ENCODE results near the gene NTM. TPM values are rescaled to one million over a fixed set of nuclear protein-coding genes. Genes with fewer than 3 reads are reported as not detected.

NTM gene
- total RNA-seq, 1 donor from 2014 or later, result 82.7 TPM

DNA sequence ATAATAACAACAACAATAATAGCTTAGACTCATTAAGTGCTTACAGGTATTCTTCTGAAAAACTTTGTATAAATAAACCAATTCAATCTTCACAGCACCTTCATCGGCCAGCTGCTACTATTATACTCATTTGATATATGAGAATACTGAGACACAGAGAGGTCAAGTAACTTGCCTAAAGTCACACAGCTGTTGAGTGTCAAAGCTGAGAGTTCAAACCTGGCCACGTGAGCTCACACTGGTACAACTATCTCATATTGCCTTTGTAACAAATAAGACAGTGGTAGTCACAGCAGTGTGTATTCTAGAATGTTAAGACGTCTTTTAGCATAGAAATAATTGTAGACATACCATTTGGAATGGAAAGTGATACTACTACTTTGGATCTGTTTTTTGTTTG, 268.5 kb downstream of the NTM start:
- H3K4me1 Mint-ChIP-seq (ENCODE audit: unreplicated experiment), result no peaks in the 10 kb centered on the region
- TF ChIP-seq, protein P1, sequence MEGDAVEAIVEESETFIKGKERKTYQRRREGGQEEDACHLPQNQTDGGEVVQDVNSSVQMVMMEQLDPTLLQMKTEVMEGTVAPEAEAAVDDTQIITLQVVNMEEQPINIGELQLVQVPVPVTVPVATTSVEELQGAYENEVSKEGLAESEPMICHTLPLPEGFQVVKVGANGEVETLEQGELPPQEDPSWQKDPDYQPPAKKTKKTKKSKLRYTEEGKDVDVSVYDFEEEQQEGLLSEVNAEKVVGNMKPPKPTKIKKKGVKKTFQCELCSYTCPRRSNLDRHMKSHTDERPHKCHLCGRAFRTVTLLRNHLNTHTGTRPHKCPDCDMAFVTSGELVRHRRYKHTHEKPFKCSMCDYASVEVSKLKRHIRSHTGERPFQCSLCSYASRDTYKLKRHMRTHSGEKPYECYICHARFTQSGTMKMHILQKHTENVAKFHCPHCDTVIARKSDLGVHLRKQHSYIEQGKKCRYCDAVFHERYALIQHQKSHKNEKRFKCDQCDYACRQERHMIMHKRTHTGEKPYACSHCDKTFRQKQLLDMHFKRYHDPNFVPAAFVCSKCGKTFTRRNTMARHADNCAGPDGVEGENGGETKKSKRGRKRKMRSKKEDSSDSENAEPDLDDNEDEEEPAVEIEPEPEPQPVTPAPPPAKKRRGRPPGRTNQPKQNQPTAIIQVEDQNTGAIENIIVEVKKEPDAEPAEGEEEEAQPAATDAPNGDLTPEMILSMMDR (IDR thresholded peaks at IDR 0.05), result no peak
- no peak for DNase-seq (ENCODE audit: extremely low spot score, unreplicated experiment)

DNA sequence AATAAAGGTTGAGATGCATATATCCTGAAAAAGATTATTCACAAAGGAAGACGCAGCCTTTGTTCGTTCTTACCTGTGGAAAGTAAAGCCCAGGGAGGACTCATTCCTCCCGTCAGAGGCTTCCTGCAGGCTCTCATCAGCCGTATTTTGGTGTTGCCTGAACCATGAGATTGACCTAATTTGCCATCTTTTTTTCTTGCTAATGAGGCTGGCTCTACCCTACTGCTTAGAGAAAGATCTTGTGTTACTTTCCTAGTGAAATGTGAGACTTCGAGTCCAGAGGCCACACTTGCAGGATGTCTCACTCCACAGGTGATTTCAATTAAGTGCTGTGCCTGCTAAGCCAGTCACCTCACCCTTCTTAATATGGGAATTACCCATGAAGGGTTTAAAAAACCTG, 269.9 kb downstream of the NTM start:
- DNase-seq (ENCODE audit: extremely low spot score, unreplicated experiment), result no peak
- TF ChIP-seq, protein P1 (IDR thresholded peaks at IDR 0.05), result no peak

More for the DNA sequence above, 268.5 kb downstream of the NTM start:
- Mint-ChIP-seq H3K36me3 (ENCODE audit: unreplicated experiment) (no peaks in the 10 kb centered on the region), H3K27me3 (ENCODE audit: unreplicated experiment) (peaks cover 13% of the 10 kb centered on the region), H3K27ac (ENCODE audit: unreplicated experiment) (no peak overlapping the region), H3K9me3 (ENCODE audit: unreplicated experiment) (no peaks in the 10 kb centered on the region), H3K4me3 (ENCODE audit: unreplicated experiment) (no peak overlapping the region)

GRCh38 chr11:131642756-131643531, 272.5 kb downstream of the NTM start:
- H3K27ac Mint-ChIP-seq (ENCODE audit: unreplicated experiment), result no peak overlapping the region

More for the DNA sequence above, 269.9 kb downstream of the NTM start:
- H3K9me3 Mint-ChIP-seq (ENCODE audit: unreplicated experiment), result no peaks in the 10 kb centered on the region
- H3K4me3 Mint-ChIP-seq (ENCODE audit: unreplicated experiment), result no peak overlapping the region
- no peaks in the 10 kb centered on the region for H3K36me3 Mint-ChIP-seq (ENCODE audit: unreplicated experiment)
- H3K27ac Mint-ChIP-seq (ENCODE audit: unreplicated experiment), result no peak overlapping the region
- peaks cover 11% of the 10 kb centered on the region for H3K27me3 Mint-ChIP-seq (ENCODE audit: unreplicated experiment)
- H3K4me1 Mint-ChIP-seq (ENCODE audit: unreplicated experiment), result no peaks in the 10 kb centered on the region

DNA sequence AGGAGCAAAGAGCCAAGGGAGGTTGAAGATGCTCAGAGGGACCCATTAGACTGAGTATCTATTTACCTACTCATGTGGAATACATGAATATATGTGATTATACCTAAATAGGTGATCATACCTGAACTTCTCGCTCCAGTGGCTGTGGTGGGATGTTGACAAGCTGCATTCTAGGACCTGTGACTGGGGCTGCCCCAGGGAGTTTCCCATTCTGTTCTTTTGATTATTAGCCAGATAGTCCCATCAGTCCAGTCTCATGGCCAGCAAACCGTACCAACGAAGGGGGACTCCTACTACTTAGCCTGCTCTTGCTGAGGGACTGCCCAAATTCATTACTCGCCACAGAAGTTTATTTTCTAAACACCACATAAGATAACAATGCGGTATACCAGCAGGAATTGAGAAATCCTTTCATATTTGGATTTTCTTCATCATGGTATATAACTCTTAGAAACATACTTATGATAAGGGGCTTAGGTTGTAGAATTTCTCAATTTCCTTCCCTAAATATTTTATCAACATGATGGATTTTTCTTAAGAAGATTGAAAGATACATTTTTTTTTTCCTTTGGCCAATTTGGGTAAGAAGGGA, 273.9 kb downstream of the NTM start:
- H3K4me3 Mint-ChIP-seq (ENCODE audit: unreplicated experiment), result no peak overlapping the region
- H3K4me1 Mint-ChIP-seq (ENCODE audit: unreplicated experiment), result no peaks in the 10 kb centered on the region
- no peaks in the 10 kb centered on the region for H3K36me3 Mint-ChIP-seq (ENCODE audit: unreplicated experiment)
- DNase-seq (ENCODE audit: extremely low spot score, unreplicated experiment), result no peak
- no peaks in the 10 kb centered on the region for H3K9me3 Mint-ChIP-seq (ENCODE audit: unreplicated experiment)
- peaks cover 16% of the 10 kb centered on the region for H3K27me3 Mint-ChIP-seq (ENCODE audit: unreplicated experiment)
- H3K27ac Mint-ChIP-seq (ENCODE audit: unreplicated experiment), result no peak overlapping the region
- TF ChIP-seq, protein P1 (IDR thresholded peaks at IDR 0.05), result no peak

More at GRCh38 chr11:131642756-131643531, 272.5 kb downstream of the NTM start:
- no peaks in the 10 kb centered on the region for H3K9me3 Mint-ChIP-seq (ENCODE audit: unreplicated experiment)
- H3K4me3 Mint-ChIP-seq (ENCODE audit: unreplicated experiment), result no peak overlapping the region
- peaks cover 15% of the 10 kb centered on the region for H3K27me3 Mint-ChIP-seq (ENCODE audit: unreplicated experiment)
- no peaks in the 10 kb centered on the region for H3K36me3 Mint-ChIP-seq (ENCODE audit: unreplicated experiment)
- no peak for DNase-seq (ENCODE audit: extremely low spot score, unreplicated experiment)
- TF ChIP-seq, protein P1 (IDR thresholded peaks at IDR 0.05), result no peak
- no peaks in the 10 kb centered on the region for H3K4me1 Mint-ChIP-seq (ENCODE audit: unreplicated experiment)

- H3K4me3 Mint-ChIP-seq (ENCODE audit: unreplicated experiment), result no peak overlapping the region
- peaks cover 16% of the 10 kb centered on the region for H3K27me3 Mint-ChIP-seq (ENCODE audit: unreplicated experiment)
- H3K36me3 Mint-ChIP-seq (ENCODE audit: unreplicated experiment), result no peaks in the 10 kb centered on the region
- H3K4me1 Mint-ChIP-seq (ENCODE audit: unreplicated experiment), result no peaks in the 10 kb centered on the region
- H3K27ac Mint-ChIP-seq (ENCODE audit: unreplicated experiment), result no peak overlapping the region
- TF ChIP-seq, protein P1 (IDR thresholded peaks at IDR 0.05), result no peak
- H3K9me3 Mint-ChIP-seq (ENCODE audit: unreplicated experiment), result no peaks in the 10 kb centered on the region
- no peak for DNase-seq (ENCODE audit: extremely low spot score, unreplicated experiment)
These were observed 274.8 kb downstream of the NTM start for GRCh38 chr11:131645237-131645636.

Measured in osteocyte (in vitro differentiated cells).